Skeletal muscle tissue (tissue), 4 donors: ENCODE results near the gene FCMR. TPM values are rescaled to one million over a fixed set of nuclear protein-coding genes. Genes with fewer than 3 reads are reported as not detected.

ENCODE experiments used
- H3K27ac ChIP-seq: one replicate; pipeline ENCODE4 v1.7.0; 2013; ENCODE audit warnings: mild to moderate bottlenecking, low read depth, low read length, inconsistent platforms
- H3K27me3 ChIP-seq, 3 donors: one replicate each; pipeline ENCODE4 v1.7.0; 2013; ENCODE audit warnings: low read length in 3 of 3; ENCODE audit not compliant: control insufficient read depth in 3 of 3, insufficient read depth in 3 of 3
- H3K36me3 ChIP-seq, 3 donors: one replicate each; pipeline ENCODE4 v1.7.0; 2013; ENCODE audit warnings: low read length in 3 of 3; ENCODE audit not compliant: control insufficient read depth in 3 of 3, insufficient read depth in 3 of 3
- H3K4me1 ChIP-seq, 3 donors: one replicate each; pipeline ENCODE4 v1.7.0; 2013; ENCODE audit warnings: low read length in 3 of 3, mild to moderate bottlenecking in 3 of 3; ENCODE audit not compliant: control insufficient read depth in 3 of 3, insufficient read depth in 3 of 3
- H3K4me3 ChIP-seq, 3 donors: one replicate each; pipeline ENCODE4 v1.7.0; 2013; ENCODE audit warnings: low read length in 3 of 3
- H3K9ac ChIP-seq, 3 donors: one replicate each; pipeline ENCODE4 v1.7.0; 2013; ENCODE audit warnings: low read length in 3 of 3, mild to moderate bottlenecking in 3 of 3, moderate library complexity in 2 of 3, low read depth in 1 of 3
- H3K9me3 ChIP-seq, 3 donors: one replicate each; pipeline ENCODE4 v1.7.0; 2013; ENCODE audit warnings: low read length in 3 of 3; ENCODE audit not compliant: control insufficient read depth in 3 of 3
- total RNA-seq: library from RNA; depleted of rRNA; stranded (reverse); fragments of >200 nt; gene quantifications from one replicate; pipeline ENCODE4 v1.2.3, GENCODE V29; 2014
- donor health status: Osteomylitis.

The FCMR gene
- total RNA-seq, 1 donor from 2014 or later, result 0.52 TPM

- H3K9me3 ChIP-seq, result no peaks in the 10 kb centered on the region
- H3K27me3 ChIP-seq, result peaks cover 4 to 14% (median 4%) of the 10 kb centered on the region in 3 donors
- H3K9ac ChIP-seq, result no peak overlapping the region
- H3K27ac ChIP-seq, result no peak overlapping the region
- H3K36me3 ChIP-seq, result no peaks in the 10 kb centered on the region
- H3K4me3 ChIP-seq, result no peak overlapping the region
- H3K4me1 ChIP-seq, result peaks cover 6 to 19% (median 9%) of the 10 kb centered on the region in 3 donors
Measured at GRCh38 chr1:206913766-206914537, 7.8 kb downstream of the FCMR start.

- no peaks in the 10 kb centered on the region for H3K9me3 ChIP-seq
- peaks cover 4 to 14% (median 4%) of the 10 kb centered on the region in 3 donors for H3K27me3 ChIP-seq
- H3K9ac ChIP-seq, result no peak overlapping the region
- H3K27ac ChIP-seq, result no peak overlapping the region
- no peaks in the 10 kb centered on the region for H3K36me3 ChIP-seq
- peaks cover 6 to 21% (median 13%) of the 10 kb centered on the region in 3 donors for H3K4me1 ChIP-seq
- no peak overlapping the region for H3K4me3 ChIP-seq
Measured at GRCh38 chr1:206912445-206913095, 9.2 kb downstream of the FCMR start.

- Histone ChIP-seq H3K27ac (no peak overlapping the region), H3K9me3 (no peaks in the 10 kb centered on the region), H3K4me3 (no peak overlapping the region), H3K27me3 (peaks cover 2 to 14% (median 2%) of the 10 kb centered on the region in 3 donors), H3K9ac (no peak overlapping the region), H3K36me3 (no peaks in the 10 kb centered on the region), H3K4me1 (peaks cover 6 to 26% (median 19%) of the 10 kb centered on the region in 3 donors)
Measured at GRCh38 chr1:206911064-206911663, 10.6 kb downstream of the FCMR start.

- H3K27me3 ChIP-seq, result peaks cover 0 to 10% (median 2%) of the 10 kb centered on the region in 3 donors
- H3K4me1 ChIP-seq, result peaks cover 6 to 26% (median 19%) of the 10 kb centered on the region in 3 donors
- no peaks in the 10 kb centered on the region for H3K36me3 ChIP-seq
- peak overlapping the region; percentile 23 for H3K27ac ChIP-seq
- peak overlapping the region; percentile 3 to 70 (median 58) for H3K9ac ChIP-seq
- H3K9me3 ChIP-seq, result no peaks in the 10 kb centered on the region
- H3K4me3 ChIP-seq, result peak overlapping the region; percentile 50 to 68 (median 66)
Measured at GRCh38 chr1:206909883-206910318, 11.8 kb downstream of the FCMR start.

- H3K4me1 ChIP-seq, result peaks cover 6 to 31% (median 19%) of the 10 kb centered on the region in 3 donors
- no peaks in the 10 kb centered on the region for H3K9me3 ChIP-seq
- peak overlapping the region; percentile 50 to 68 (median 66) for H3K4me3 ChIP-seq
- no peaks in the 10 kb centered on the region for H3K36me3 ChIP-seq
- peaks cover 0 to 10% (median 0%) of the 10 kb centered on the region in 3 donors for H3K27me3 ChIP-seq
- peak overlapping the region in 2 of 3 donors; percentile 58 to 70 for H3K9ac ChIP-seq
- H3K27ac ChIP-seq, result peak overlapping the region; percentile 23
Measured at GRCh38 chr1:206909161-206909882, 12.4 kb downstream of the FCMR start.

- Histone ChIP-seq H3K9me3 (no peaks in the 10 kb centered on the region), H3K36me3 (no peaks in the 10 kb centered on the region), H3K4me3 (no peak overlapping the region), H3K4me1 (peaks cover 6 to 39% (median 19%) of the 10 kb centered on the region in 3 donors), H3K27ac (no peak overlapping the region), H3K27me3 (peaks cover 0 to 9% (median 0%) of the 10 kb centered on the region in 3 donors), H3K9ac (no peak overlapping the region)
Measured at GRCh38 chr1:206908038-206908437, 13.7 kb downstream of the FCMR start.

- Histone ChIP-seq H3K4me1 (peaks cover 6 to 39% (median 19%) of the 10 kb centered on the region in 3 donors), H3K36me3 (no peaks in the 10 kb centered on the region), H3K27ac (no peak overlapping the region), H3K27me3 (peaks cover 0 to 5% (median 0%) of the 10 kb centered on the region in 3 donors), H3K4me3 (no peak overlapping the region), H3K9me3 (no peaks in the 10 kb centered on the region), H3K9ac (no peak overlapping the region)
Measured at GRCh38 chr1:206907304-206907991, 14.3 kb downstream of the FCMR start.

- Histone ChIP-seq H3K4me3 (no peak overlapping the region), H3K9me3 (no peaks in the 10 kb centered on the region), H3K27me3 (peaks cover 0 to 5% (median 0%) of the 10 kb centered on the region in 3 donors), H3K4me1 (peaks cover 6 to 30% (median 19%) of the 10 kb centered on the region in 3 donors), H3K27ac (no peak overlapping the region), H3K36me3 (no peaks in the 10 kb centered on the region), H3K9ac (no peak overlapping the region)
Measured at GRCh38 chr1:206905295-206906164, 16.2 kb downstream of the FCMR start.
